PFSK-1 (cell line): ENCODE data around the gene KRTAP1-5.

Experiments used
- SIN3A ChIP-seq: IDR thresholded peaks from 2 replicates; pipeline ENCODE4 v1.6.1; 2012; ENCODE audit warnings: mild to moderate bottlenecking, low read length, moderate library complexity, borderline replicate concordance; ENCODE audit not compliant: insufficient read depth
- TAF1 ChIP-seq: IDR thresholded peaks from 2 replicates; pipeline ENCODE4 v1.6.1; 2012; ENCODE audit warnings: low read length, control low read depth, borderline replicate concordance; ENCODE audit not compliant: insufficient read depth
- TF ChIP-seq, protein P1 (sequence below), 2 experiments: IDR thresholded peaks; 2 replicates each; pipeline versions ENCODE4 v1.6.1 to v1.8.0; 2011 to 2012; ENCODE audit warnings: low read depth in 2 of 2, low read length in 2 of 2, control low read depth in 1 of 2, inconsistent platforms in 1 of 2, mild to moderate bottlenecking in 1 of 2, moderate library complexity in 1 of 2; ENCODE audit not compliant: insufficient read depth in 1 of 2

DNA sequence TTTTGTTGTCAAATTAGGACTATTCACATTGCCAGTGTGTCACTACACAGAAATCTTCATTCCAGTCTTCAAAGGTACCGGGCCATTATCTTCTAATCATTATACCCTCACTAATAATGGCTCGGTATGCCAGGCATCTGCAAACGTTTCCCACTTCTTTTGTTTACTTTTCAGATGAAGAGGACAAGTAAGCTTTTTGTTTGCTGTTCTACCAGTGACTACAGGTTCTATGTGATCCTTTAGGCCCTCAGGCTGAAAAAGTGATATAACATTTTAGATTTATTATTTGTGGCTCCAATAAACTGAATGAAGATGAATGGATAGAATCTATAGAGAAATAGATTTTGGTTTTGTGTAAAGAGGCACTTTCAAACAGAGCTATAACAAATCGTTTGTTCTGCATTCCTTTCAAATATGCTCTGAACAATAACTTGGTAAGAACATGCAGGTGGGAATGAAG is 17.7 kb downstream of the KRTAP1-5 start:
- TF ChIP-seq TAF1 (no peak), SIN3A (no peak)
- TF ChIP-seq, protein P1, sequence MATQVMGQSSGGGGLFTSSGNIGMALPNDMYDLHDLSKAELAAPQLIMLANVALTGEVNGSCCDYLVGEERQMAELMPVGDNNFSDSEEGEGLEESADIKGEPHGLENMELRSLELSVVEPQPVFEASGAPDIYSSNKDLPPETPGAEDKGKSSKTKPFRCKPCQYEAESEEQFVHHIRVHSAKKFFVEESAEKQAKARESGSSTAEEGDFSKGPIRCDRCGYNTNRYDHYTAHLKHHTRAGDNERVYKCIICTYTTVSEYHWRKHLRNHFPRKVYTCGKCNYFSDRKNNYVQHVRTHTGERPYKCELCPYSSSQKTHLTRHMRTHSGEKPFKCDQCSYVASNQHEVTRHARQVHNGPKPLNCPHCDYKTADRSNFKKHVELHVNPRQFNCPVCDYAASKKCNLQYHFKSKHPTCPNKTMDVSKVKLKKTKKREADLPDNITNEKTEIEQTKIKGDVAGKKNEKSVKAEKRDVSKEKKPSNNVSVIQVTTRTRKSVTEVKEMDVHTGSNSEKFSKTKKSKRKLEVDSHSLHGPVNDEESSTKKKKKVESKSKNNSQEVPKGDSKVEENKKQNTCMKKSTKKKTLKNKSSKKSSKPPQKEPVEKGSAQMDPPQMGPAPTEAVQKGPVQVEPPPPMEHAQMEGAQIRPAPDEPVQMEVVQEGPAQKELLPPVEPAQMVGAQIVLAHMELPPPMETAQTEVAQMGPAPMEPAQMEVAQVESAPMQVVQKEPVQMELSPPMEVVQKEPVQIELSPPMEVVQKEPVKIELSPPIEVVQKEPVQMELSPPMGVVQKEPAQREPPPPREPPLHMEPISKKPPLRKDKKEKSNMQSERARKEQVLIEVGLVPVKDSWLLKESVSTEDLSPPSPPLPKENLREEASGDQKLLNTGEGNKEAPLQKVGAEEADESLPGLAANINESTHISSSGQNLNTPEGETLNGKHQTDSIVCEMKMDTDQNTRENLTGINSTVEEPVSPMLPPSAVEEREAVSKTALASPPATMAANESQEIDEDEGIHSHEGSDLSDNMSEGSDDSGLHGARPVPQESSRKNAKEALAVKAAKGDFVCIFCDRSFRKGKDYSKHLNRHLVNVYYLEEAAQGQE (IDR thresholded peaks at IDR 0.05; ENCODE audit: insufficient read depth in 1 of 2, low read depth in 2 of 2, low read length in 2 of 2), result no peak
